DND-41 (cell line): Measurements from ENCODE around the gene XKR3.
"Not testable (repeated sequence)": the region's sequence is repeated elsewhere in the genome, so short reads cannot be mapped to it uniquely, and the experiment has no call there.

ENCODE experiments used
- ATAC-seq: fragments of 200-7000 bp; cut with Tn5 transposase; 3 replicates; pipeline ENCODE4 v1.9.1; 2021; ENCODE audit warnings: low read depth; ENCODE audit not compliant: insufficient read depth
- DNase-seq: peaks from one replicate; pipeline ENCODE4 v3.0.0-alpha.2; 2020
- H2AFZ ChIP-seq: 2 replicates; pipeline ENCODE4 v1.6.0; 2012; ENCODE audit warnings: low read depth, low read length
- H3K27ac ChIP-seq: 2 replicates; pipeline ENCODE4 v1.5.1; 2012; ENCODE audit warnings: low read length, inconsistent platforms
- H3K27me3 ChIP-seq: fragments of 200-600 bp; sonication (generic); 2 replicates; pipeline ENCODE4 v1.6.0; 2012; ENCODE audit warnings: low read length, mild to moderate bottlenecking, inconsistent platforms; ENCODE audit not compliant: insufficient read depth, poor library complexity
- H3K36me3 ChIP-seq: 2 replicates; pipeline ENCODE4 v1.5.1; 2012; ENCODE audit warnings: low read length, inconsistent platforms; ENCODE audit not compliant: insufficient read depth
- H3K4me1 ChIP-seq: 2 replicates; pipeline ENCODE4 v1.5.1; 2012; ENCODE audit warnings: mild to moderate bottlenecking, low read length; ENCODE audit not compliant: insufficient read depth
- H3K4me2 ChIP-seq: 2 replicates; pipeline ENCODE4 v1.6.0; 2012; ENCODE audit warnings: mild to moderate bottlenecking, moderate library complexity, low read length, inconsistent platforms; ENCODE audit not compliant: insufficient read depth
- H3K4me3 ChIP-seq, 2 experiments: fragments of 200-600 bp in 1 of 2; shearing (Covaris generic) in 1 of 2; 2 replicates each; pipeline ENCODE4 v1.5.1; 2012 to 2016; ENCODE audit warnings: inconsistent platforms in 2 of 2, low read length in 2 of 2, mild to moderate bottlenecking in 2 of 2, low read depth in 1 of 2, moderate library complexity in 1 of 2
- H3K79me2 ChIP-seq: 2 replicates; pipeline ENCODE4 v1.6.0; 2012; ENCODE audit warnings: low read length, inconsistent platforms; ENCODE audit not compliant: insufficient read depth
- H3K9ac ChIP-seq: 2 replicates; pipeline ENCODE4 v1.6.0; 2012; ENCODE audit warnings: low read depth, mild to moderate bottlenecking, inconsistent platforms, low read length, moderate library complexity
- H3K9me3 ChIP-seq: 2 replicates; pipeline ENCODE4 v1.5.1; 2012; ENCODE audit warnings: low read length, moderate library complexity, mild to moderate bottlenecking, inconsistent platforms; ENCODE audit not compliant: insufficient read depth, severe bottlenecking
- H4K20me1 ChIP-seq: 2 replicates; pipeline ENCODE4 v1.6.0; 2012; ENCODE audit warnings: low read length; ENCODE audit not compliant: insufficient read depth
- CTCF ChIP-seq: IDR thresholded peaks from 2 replicates; pipeline ENCODE4 v1.5.1; 2012; ENCODE audit warnings: borderline replicate concordance, low read length, moderate library complexity, mild to moderate bottlenecking; ENCODE audit not compliant: poor library complexity, severe bottlenecking; ENCODE audit errors: extremely low read depth
- EZH2 ChIP-seq: IDR thresholded peaks from 3 replicates; pipeline ENCODE4 v1.6.1; 2012; ENCODE audit warnings: borderline replicate concordance, low read depth, mild to moderate bottlenecking, moderate library complexity, low read length, inconsistent platforms; ENCODE audit not compliant: severe bottlenecking

Gene XKR3

DNA sequence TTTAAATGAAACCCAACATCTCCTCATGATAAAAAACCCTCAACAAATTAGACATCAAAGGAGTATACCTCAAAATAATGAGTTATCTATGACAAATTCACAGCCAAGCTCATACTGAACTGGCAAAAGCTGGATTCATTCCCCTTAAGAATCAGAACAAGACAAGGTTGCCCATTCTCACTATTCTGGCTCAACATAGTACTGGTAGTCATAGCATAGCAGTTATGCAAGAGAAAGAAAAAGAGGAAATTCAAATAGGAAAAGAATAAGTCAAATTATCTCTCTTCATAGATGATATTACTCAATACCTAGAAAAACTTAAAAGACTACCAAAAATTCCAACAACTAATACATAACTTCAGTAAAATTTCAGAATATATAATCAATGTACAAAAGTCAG, 29.4 kb upstream of the XKR3 start:
- no peak overlapping the region for H3K4me2 ChIP-seq
- no peaks in the 10 kb centered on the region for H4K20me1 ChIP-seq
- no peak overlapping the region for H3K27ac ChIP-seq
- no peaks in the 10 kb centered on the region for H3K27me3 ChIP-seq
- H3K9ac ChIP-seq, result no peak overlapping the region
- no peaks in the 10 kb centered on the region for H3K36me3 ChIP-seq
- TF ChIP-seq CTCF (no peak), EZH2 (no peak)
- no peaks in the 10 kb centered on the region for H3K4me1 ChIP-seq
- ATAC-seq (no peak), DNase-seq (no peak)
- no peak overlapping the region for H3K4me3 ChIP-seq
- no peaks in the 10 kb centered on the region for H3K79me2 ChIP-seq
- H2AFZ ChIP-seq, result no peak overlapping the region
- H3K9me3 ChIP-seq, result no peaks in the 10 kb centered on the region

DNA sequence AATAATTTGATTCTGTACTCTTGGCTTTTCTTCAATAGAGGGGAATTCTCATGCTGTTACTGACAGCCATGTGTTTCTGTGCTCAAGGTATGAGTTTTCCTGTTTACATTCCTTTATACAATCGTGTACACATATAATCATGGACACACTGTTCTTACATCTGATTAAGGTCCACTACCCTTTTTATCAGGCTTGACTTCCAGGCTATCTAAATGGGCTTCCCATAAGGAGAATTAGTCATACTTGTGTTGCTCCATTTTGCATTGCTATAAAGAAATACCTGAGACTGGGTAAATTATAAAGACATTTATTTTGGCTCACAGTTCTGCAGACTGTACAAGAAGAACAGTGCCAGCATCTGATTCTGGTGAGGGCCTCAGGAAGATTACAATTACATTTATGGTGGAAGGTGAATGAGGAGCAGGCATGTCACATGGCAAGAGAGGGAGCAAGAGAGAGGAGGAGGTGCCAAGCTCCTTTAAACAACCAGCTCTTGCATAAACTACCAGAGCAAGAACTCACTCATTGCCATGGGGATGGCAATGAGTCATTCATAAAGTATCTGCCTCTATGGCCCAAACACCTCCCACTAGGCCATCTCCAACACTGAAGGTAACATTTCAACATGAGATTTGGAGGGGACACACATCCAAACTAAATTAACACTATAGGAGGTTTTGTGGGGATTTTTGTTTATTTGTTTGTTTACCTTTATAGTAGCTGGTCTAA, 26.2 kb upstream of the XKR3 start:
- not testable (repeated sequence) for H3K4me3 ChIP-seq, H3K27me3 ChIP-seq, H3K9ac ChIP-seq, H2AFZ ChIP-seq, DNase-seq, H3K36me3 ChIP-seq, ATAC-seq, H3K27ac ChIP-seq, H3K79me2 ChIP-seq, H3K9me3 ChIP-seq, H3K4me2 ChIP-seq, H3K4me1 ChIP-seq, H4K20me1 ChIP-seq

- H2AFZ ChIP-seq, result no peak overlapping the region
- H4K20me1 ChIP-seq, result no peaks in the 10 kb centered on the region
- no peak overlapping the region for H3K4me2 ChIP-seq
- no peak overlapping the region for H3K9ac ChIP-seq
- H3K79me2 ChIP-seq, result no peaks in the 10 kb centered on the region
- H3K9me3 ChIP-seq, result peaks cover 12% of the 10 kb centered on the region
- no peak overlapping the region for H3K27ac ChIP-seq
- ATAC-seq, result no peak
- H3K4me3 ChIP-seq, result no peak overlapping the region
- H3K36me3 ChIP-seq, result no peaks in the 10 kb centered on the region
- TF ChIP-seq EZH2 (no peak), CTCF (no peak)
- no peak for DNase-seq
- no peaks in the 10 kb centered on the region for H3K27me3 ChIP-seq
- H3K4me1 ChIP-seq, result no peaks in the 10 kb centered on the region
Measured at GRCh38 chr22:16847271-16847670, 22.1 kb upstream of the XKR3 start.

DNA sequence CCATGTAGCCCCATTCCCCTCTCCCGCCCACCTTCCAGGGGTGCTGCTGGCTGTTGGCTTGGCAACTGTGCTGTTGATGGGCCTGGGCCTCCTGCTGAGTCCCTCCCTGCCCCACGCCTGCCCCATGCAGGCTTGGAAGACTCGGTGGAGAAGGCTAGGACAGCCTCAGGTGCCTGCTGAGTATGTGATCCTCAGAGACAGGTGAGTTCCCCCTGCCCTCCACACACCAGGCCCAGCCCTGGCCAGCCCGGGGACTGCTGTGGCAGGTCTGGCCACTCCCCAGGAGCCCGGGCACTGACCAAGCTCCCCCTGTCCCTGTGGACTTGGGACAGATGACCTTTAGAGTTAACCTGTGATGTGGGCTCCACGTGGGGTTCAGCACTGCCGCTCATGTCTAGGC, 20.7 kb upstream of the XKR3 start:
- no peaks in the 10 kb centered on the region for H3K79me2 ChIP-seq
- no peak for DNase-seq
- H3K4me2 ChIP-seq, result no peak overlapping the region
- no peak overlapping the region for H3K4me3 ChIP-seq
- H3K27ac ChIP-seq, result no peak overlapping the region
- H2AFZ ChIP-seq, result no peak overlapping the region
- H3K9ac ChIP-seq, result no peak overlapping the region
- no peaks in the 10 kb centered on the region for H3K36me3 ChIP-seq
- no peak for TF ChIP-seq EZH2
- no peak for TF ChIP-seq CTCF
- no peaks in the 10 kb centered on the region for H4K20me1 ChIP-seq
- no peak for ATAC-seq
- H3K27me3 ChIP-seq, result no peaks in the 10 kb centered on the region
- peaks cover 12% of the 10 kb centered on the region for H3K9me3 ChIP-seq
- H3K4me1 ChIP-seq, result no peaks in the 10 kb centered on the region
